ENCODE results near the gene CAPN9.

The CAPN9 gene

GRCh38 chr1:230757856-230758708 lies 10.9 kb downstream of the CAPN9 start:
- DNase-seq (ENCODE audit: low read depth): no peak
- no peak overlapping the region for H3K4me3 ChIP-seq (ENCODE audit: low read depth, low read length)
- TF ChIP-seq, protein P1, sequence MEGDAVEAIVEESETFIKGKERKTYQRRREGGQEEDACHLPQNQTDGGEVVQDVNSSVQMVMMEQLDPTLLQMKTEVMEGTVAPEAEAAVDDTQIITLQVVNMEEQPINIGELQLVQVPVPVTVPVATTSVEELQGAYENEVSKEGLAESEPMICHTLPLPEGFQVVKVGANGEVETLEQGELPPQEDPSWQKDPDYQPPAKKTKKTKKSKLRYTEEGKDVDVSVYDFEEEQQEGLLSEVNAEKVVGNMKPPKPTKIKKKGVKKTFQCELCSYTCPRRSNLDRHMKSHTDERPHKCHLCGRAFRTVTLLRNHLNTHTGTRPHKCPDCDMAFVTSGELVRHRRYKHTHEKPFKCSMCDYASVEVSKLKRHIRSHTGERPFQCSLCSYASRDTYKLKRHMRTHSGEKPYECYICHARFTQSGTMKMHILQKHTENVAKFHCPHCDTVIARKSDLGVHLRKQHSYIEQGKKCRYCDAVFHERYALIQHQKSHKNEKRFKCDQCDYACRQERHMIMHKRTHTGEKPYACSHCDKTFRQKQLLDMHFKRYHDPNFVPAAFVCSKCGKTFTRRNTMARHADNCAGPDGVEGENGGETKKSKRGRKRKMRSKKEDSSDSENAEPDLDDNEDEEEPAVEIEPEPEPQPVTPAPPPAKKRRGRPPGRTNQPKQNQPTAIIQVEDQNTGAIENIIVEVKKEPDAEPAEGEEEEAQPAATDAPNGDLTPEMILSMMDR (IDR thresholded peaks at IDR 0.05; ENCODE audit: insufficient read depth, low read depth, low read length, missing control alignments): no peak

- TF ChIP-seq, protein P1 (IDR thresholded peaks at IDR 0.05; ENCODE audit: insufficient read depth, low read depth, low read length, missing control alignments): no peak
- H3K4me3 ChIP-seq (ENCODE audit: low read depth, low read length): no peak overlapping the region
- no peak for DNase-seq (ENCODE audit: low read depth)
These were observed 11.7 kb downstream of the CAPN9 start for GRCh38 chr1:230758709-230759368.

DNA sequence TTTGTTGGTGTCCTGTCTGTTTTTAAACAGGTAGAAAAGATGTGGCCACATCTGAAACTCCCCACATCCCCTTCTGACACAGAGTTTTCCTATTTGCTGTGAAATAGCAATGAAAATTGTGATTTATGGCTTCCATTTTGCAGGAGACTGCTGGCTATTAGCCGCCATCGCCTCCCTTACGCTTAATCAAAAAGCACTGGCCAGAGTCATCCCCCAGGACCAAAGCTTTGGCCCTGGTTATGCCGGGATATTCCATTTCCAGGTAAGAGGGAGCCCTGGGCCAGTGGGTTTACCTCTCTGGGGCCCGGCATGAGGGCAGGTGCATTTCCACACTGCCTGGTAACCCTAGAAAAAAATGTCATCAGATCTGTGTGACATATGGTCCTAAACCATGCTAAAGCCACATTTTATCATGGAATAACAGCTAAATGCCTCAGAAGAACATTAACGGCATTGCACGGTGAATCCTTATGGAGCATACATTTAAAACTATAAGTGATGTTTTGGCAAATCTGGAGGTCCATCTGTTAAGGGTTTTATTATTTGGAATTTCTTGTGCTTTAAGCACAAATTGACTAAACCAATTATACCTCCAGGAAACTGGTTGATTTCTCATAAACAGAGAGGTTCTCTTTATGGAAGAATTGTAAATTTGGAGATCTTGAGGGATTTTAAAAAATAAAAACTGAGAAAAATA lies 12.3 kb downstream of the CAPN9 start:
- DNase-seq (ENCODE audit: low read depth): no peak
- H3K4me3 ChIP-seq (ENCODE audit: low read depth, low read length): no peak overlapping the region
- TF ChIP-seq, protein P1 (IDR thresholded peaks at IDR 0.05; ENCODE audit: insufficient read depth, low read depth, low read length, missing control alignments): no peak

- H3K4me3 ChIP-seq (ENCODE audit: low read depth, low read length): no peak overlapping the region
- no peak for DNase-seq (ENCODE audit: low read depth)
- TF ChIP-seq, protein P1 (IDR thresholded peaks at IDR 0.05; ENCODE audit: insufficient read depth, low read depth, low read length, missing control alignments): no peak
These were observed 13.2 kb downstream of the CAPN9 start for GRCh38 chr1:230760360-230760827.

- no peak overlapping the region for H3K4me3 ChIP-seq (ENCODE audit: low read depth, low read length)
- TF ChIP-seq, protein P1 (IDR thresholded peaks at IDR 0.05; ENCODE audit: insufficient read depth, low read depth, low read length, missing control alignments): no peak
These were observed 14.4 kb downstream of the CAPN9 start for GRCh38 chr1:230761443-230762167.

GRCh38 chr1:230763927-230764591 lies 16.9 kb downstream of the CAPN9 start:
- H3K4me3 ChIP-seq (ENCODE audit: low read depth, low read length): no peak overlapping the region
- DNase-seq (ENCODE audit: low read depth): no peak
- TF ChIP-seq, protein P1 (IDR thresholded peaks at IDR 0.05; ENCODE audit: insufficient read depth, low read depth, low read length, missing control alignments): no peak

More at GRCh38 chr1:230761443-230762167, 14.4 kb downstream of the CAPN9 start:
- no peak for DNase-seq (ENCODE audit: low read depth)

Measured in GM12865 (cell line).